ENCODE data around the gene BCAR1. TPM values are rescaled to one million over a fixed set of nuclear protein-coding genes. Genes with fewer than 3 reads are reported as not detected.
"Not testable (repeated sequence)": the region's sequence is repeated elsewhere in the genome, so short reads cannot be mapped to it uniquely, and the experiment has no call there.

The BCAR1 gene
- total RNA-seq, 6 donors from 2014 or later: 32.9 to 87.2 (median 61.7) TPM

GRCh38 chr16:75241955-75242354 lies 9.5 kb downstream of the BCAR1 start:
- DNase-seq (no peak), ATAC-seq (ENCODE audit: low FRiP score in 2 of 2) (no peak)
- TF ChIP-seq EP300 (IDR thresholded peaks at IDR 0.05): no peak
- TF ChIP-seq POLR2AphosphoS5 (IDR thresholded peaks at IDR 0.05): no peak
- no peak for TF ChIP-seq CTCF (IDR thresholded peaks at IDR 0.05)
- no peak for TF ChIP-seq POLR2A (IDR thresholded peaks at IDR 0.05)
- Histone ChIP-seq H3K4me1 (peaks cover 59 to 63% (median 61%) of the 10 kb centered on the region in 4 donors), H3K27ac (peak overlapping the region in 2 of 4 donors; percentile 30 to 31), H3K4me3 (no peak overlapping the region), H3K27me3 (no peaks in the 10 kb centered on the region), H3K36me3 (peaks cover 0 to 39% (median 24%) of the 10 kb centered on the region in 4 donors), H3K9me3 (no peaks in the 10 kb centered on the region)
- WGBS, 2 donors: 88 to 94% methylated on average over 1 to 12 of the region's 13 CpGs

- H3K36me3 ChIP-seq: peaks cover 0 to 44% (median 27%) of the 10 kb centered on the region in 4 donors
- H3K27me3 ChIP-seq: no peaks in the 10 kb centered on the region
- H3K9me3 ChIP-seq: no peaks in the 10 kb centered on the region
- H3K4me3 ChIP-seq: no peak overlapping the region
- ATAC-seq (ENCODE audit: low FRiP score in 2 of 2): no peak
- peak overlapping the region in 1 of 4 donors; percentile 31 for H3K27ac ChIP-seq
- no peak for DNase-seq
- TF ChIP-seq CTCF (IDR thresholded peaks at IDR 0.05) (no peak), POLR2A (IDR thresholded peaks at IDR 0.05) (no peak), EP300 (IDR thresholded peaks at IDR 0.05) (no peak), POLR2AphosphoS5 (IDR thresholded peaks at IDR 0.05) (no peak)
- WGBS, 2 donors: 100% methylated on average over 3 of the region's 8 CpGs; no CpG with 5 or more reads in 1 of the 2 donors
- H3K4me1 ChIP-seq: peaks cover 53 to 57% (median 55%) of the 10 kb centered on the region in 4 donors
These were observed 10.0 kb downstream of the BCAR1 start for GRCh38 chr16:75241412-75241811.

- Histone ChIP-seq H3K27ac (peak overlapping the region in 1 of 4 donors; percentile 80), H3K36me3 (peaks cover 0 to 49% (median 30%) of the 10 kb centered on the region in 4 donors)
- WGBS, 2 donors: 85 to 86% methylated on average over 4 to 7 of the region's 7 CpGs
These were observed 10.8 kb downstream of the BCAR1 start for GRCh38 chr16:75240633-75241032.

GRCh38 chr16:75239542-75240122 lies 11.8 kb downstream of the BCAR1 start:
- DNase-seq: no peak
- TF ChIP-seq CTCF (IDR thresholded peaks at IDR 0.05) (no peak), EP300 (IDR thresholded peaks at IDR 0.05) (no peak), POLR2A (IDR thresholded peaks at IDR 0.05) (no peak), POLR2AphosphoS5 (IDR thresholded peaks at IDR 0.05) (no peak)
- peak overlapping the region; percentile 66 to 80 (median 75) for H3K27ac ChIP-seq

More at GRCh38 chr16:75240633-75241032, 10.8 kb downstream of the BCAR1 start:
- not testable (repeated sequence) for H3K27me3 ChIP-seq; H3K9me3 ChIP-seq; DNase-seq; H3K4me3 ChIP-seq; ATAC-seq (ENCODE audit: low FRiP score in 2 of 2)
- peaks cover 46 to 49% (median 47%) of the 10 kb centered on the region in 4 donors for H3K4me1 ChIP-seq

GRCh38 chr16:75238853-75239541 lies 12.4 kb downstream of the BCAR1 start:
- no peak for ATAC-seq (ENCODE audit: low FRiP score in 2 of 2)
- WGBS, 2 donors: 63 to 74% methylated on average over 3 to 16 of the region's 16 CpGs
- peaks cover 33 to 40% (median 36%) of the 10 kb centered on the region in 4 donors for H3K4me1 ChIP-seq
- peaks cover 0 to 64% (median 39%) of the 10 kb centered on the region in 4 donors for H3K36me3 ChIP-seq
- TF ChIP-seq CTCF (IDR thresholded peaks at IDR 0.05) (peak in 2 of 6 experiments; percentile 16 to 43), EP300 (IDR thresholded peaks at IDR 0.05) (no peak), POLR2AphosphoS5 (IDR thresholded peaks at IDR 0.05) (no peak), POLR2A (IDR thresholded peaks at IDR 0.05) (no peak)
- peak overlapping the region; percentile 66 to 80 (median 75) for H3K27ac ChIP-seq
- H3K4me3 ChIP-seq: no peak overlapping the region
- no peaks in the 10 kb centered on the region for H3K9me3 ChIP-seq
- H3K27me3 ChIP-seq: no peaks in the 10 kb centered on the region
- no peak for DNase-seq

More at GRCh38 chr16:75239542-75240122, 11.8 kb downstream of the BCAR1 start:
- Histone ChIP-seq H3K9me3 (no peaks in the 10 kb centered on the region), H3K4me3 (no peak overlapping the region), H3K4me1 (peaks cover 36 to 40% (median 37%) of the 10 kb centered on the region in 4 donors), H3K27me3 (no peaks in the 10 kb centered on the region), H3K36me3 (peaks cover 0 to 59% (median 38%) of the 10 kb centered on the region in 4 donors)
- 93% methylated on average over 9 to 16 of the region's 19 CpGs for WGBS, 2 donors
- ATAC-seq (ENCODE audit: low FRiP score in 2 of 2): no peak
